ENCODE measurements around the gene HMOX2.

- TF ChIP-seq CTCF (IDR thresholded peaks at IDR 0.05; ENCODE audit: extremely low read depth in 1 of 2, insufficient read depth in 1 of 2, low read depth in 1 of 2, low read length in 2 of 2) (no peak), JUN (IDR thresholded peaks at IDR 0.05; ENCODE audit: borderline replicate concordance, insufficient read depth, insufficient read length, low read depth) (no peak), POLR2AphosphoS5 (IDR thresholded peaks at IDR 0.05; ENCODE audit: insufficient read depth, low read depth, low read length) (no peak), POLR2A (IDR thresholded peaks at IDR 0.05; ENCODE audit: low read depth, low read length) (no peak), MAX (IDR thresholded peaks at IDR 0.05; ENCODE audit: insufficient read depth, insufficient read length) (no peak), MYC (IDR thresholded peaks at IDR 0.05; ENCODE audit: low read depth, low read length) (no peak), EZH2 (IDR thresholded peaks at IDR 0.05; ENCODE audit: borderline replicate concordance, low read depth, low read length, severe bottlenecking) (no peak), GATA2 (IDR thresholded peaks at IDR 0.05; ENCODE audit: insufficient read depth, insufficient read length, low read depth, low read length) (no peak), FOS (IDR thresholded peaks at IDR 0.05; ENCODE audit: borderline replicate concordance, insufficient read depth, low read length) (no peak)
Observed at GRCh38 chr16:4557973-4558372, 81.8 kb downstream of the HMOX2 start.

Measured in endothelial cell of umbilical vein (primary cell).